K562 (cell line): ENCODE data around the gene BDKRB2. TPM values are rescaled to one million over a fixed set of nuclear protein-coding genes. Genes with fewer than 3 reads are reported as not detected.

Experiments
- ATAC-seq: fragments of 200-7000 bp; cut with Tn5 transposase; 3 replicates; pipeline ENCODE4 v1.9.1; 2020; ENCODE audit warnings: moderate library complexity
- BruUV-seq: library from RNA; stranded (reverse); fragments of 400-500 nt; replicated peaks from 2 replicates; lab custom pipeline; 2021; lab: Mats Ljungman, UMichigan
- CTCF ChIA-PET: fragments of 300-600 bp; formaldehyde crosslinking; extraction: SDS; loops from one replicate; lab custom pipeline; 2021; ENCODE audit warnings: low intra/inter-chr PET ratio; lab: Yijun Ruan, JAX
- POLR2A ChIA-PET: fragments of 300-600, 350-650 bp; sonication (Branson Sonifier 250); formaldehyde crosslinking; extraction: SDS; loops from one replicate; lab custom pipeline; 2021; ENCODE audit warnings: antibody characterized with exemption, inconsistent platforms; lab: Yijun Ruan, JAX
- DNase-seq, 4 experiments: peaks; one replicate each; pipeline versions ENCODE4 v3.0.0 to v3.0.0-alpha.2; 2011 to 2018; ENCODE audit warnings: low spot score in 3 of 4, mixed read lengths in 3 of 4; ENCODE audit errors: extremely low read depth in 1 of 4
- FAIRE-seq: peaks from 2 replicates; lab custom pipeline; 2011; peaks lifted over from hg19 to GRCh38; lab: Jason Lieb, UNC
- H2AFZ ChIP-seq: 2 replicates; pipeline ENCODE4 v1.6.0; 2011; ENCODE audit warnings: low read depth, low read length, control low read depth, inconsistent platforms
- H3K27ac ChIP-seq: fragments of 200-600 bp; 3 replicates; pipeline ENCODE4 v1.8.0; 2011; ENCODE audit warnings: low read depth, mild to moderate bottlenecking, control low read depth, inconsistent platforms, low read length, moderate library complexity, mixed read lengths; ENCODE audit errors: extremely low read depth
- H3K27me3 ChIP-seq, 2 experiments: fragments of 300-600 bp in 1 of 2; 2 replicates in 1 of 2; 3 replicates in 1 of 2; pipeline versions ENCODE4 v1.6.0 to v1.8.0; 2011; ENCODE audit warnings: inconsistent platforms in 2 of 2, low read length in 2 of 2, mild to moderate bottlenecking in 1 of 2, mixed read lengths in 1 of 2, moderate library complexity in 1 of 2; ENCODE audit not compliant: control insufficient read depth in 2 of 2, insufficient read depth in 2 of 2
- H3K36me3 ChIP-seq: fragments of 300-600 bp; 3 replicates; pipeline ENCODE4 v1.8.0; 2011; ENCODE audit warnings: mild to moderate bottlenecking, low read length, inconsistent platforms; ENCODE audit not compliant: control insufficient read depth, insufficient read depth
- H3K4me1 ChIP-seq, 2 experiments: fragments of 200-600 bp in 1 of 2; replicated peaks in 1 of 2; 2 replicates in 1 of 2; 3 replicates in 1 of 2; pipeline versions ENCODE4 v1.5.1 to v1.8.0; 2011; ENCODE audit warnings: inconsistent platforms in 2 of 2, low read length in 2 of 2, mild to moderate bottlenecking in 1 of 2, mixed read lengths in 1 of 2, moderate library complexity in 1 of 2; ENCODE audit not compliant: control insufficient read depth in 2 of 2, insufficient read depth in 2 of 2
- H3K4me2 ChIP-seq: 2 replicates; pipeline ENCODE4 v1.6.1; 2011; ENCODE audit warnings: low read length, control low read depth, inconsistent platforms, mixed read lengths; ENCODE audit not compliant: insufficient read depth
- H3K4me3 ChIP-seq: fragments of 200-600 bp; sonication (generic), shearing (Covaris generic); 2 replicates; pipeline ENCODE4 v1.5.1; 2016; ENCODE audit warnings: control low read depth, inconsistent platforms
- H3K79me2 ChIP-seq: fragments of 200-600 bp; 3 replicates; pipeline ENCODE4 v1.8.0; 2011; ENCODE audit warnings: low read length, inconsistent platforms; ENCODE audit not compliant: control insufficient read depth, insufficient read depth
- H3K9ac ChIP-seq, 2 experiments: 2 replicates each; pipeline versions ENCODE4 v1.6.0 to v1.6.1; 2011; ENCODE audit warnings: low read depth in 2 of 2, low read length in 2 of 2, control low read depth in 1 of 2, inconsistent platforms in 1 of 2, mild to moderate bottlenecking in 1 of 2, mixed read lengths in 1 of 2; ENCODE audit not compliant: insufficient read depth in 1 of 2
- H3K9me1 ChIP-seq: one replicate; pipeline ENCODE4 v1.6.0; 2011; ENCODE audit warnings: inconsistent platforms, mild to moderate bottlenecking, low read length, moderate library complexity; ENCODE audit not compliant: control insufficient read depth, insufficient read depth
- H3K9me3 ChIP-seq: replicated peaks from 2 replicates; pipeline ENCODE4 v1.5.1; 2011; ENCODE audit warnings: low read depth, low read length, inconsistent platforms; ENCODE audit not compliant: control insufficient read depth, insufficient read depth
- H4K20me1 ChIP-seq: replicated peaks from 2 replicates; pipeline ENCODE4 v1.6.1; 2011; ENCODE audit warnings: low read length, inconsistent platforms, mixed read lengths; ENCODE audit not compliant: control insufficient read depth, insufficient read depth
- BCL6 ChIP-seq: fragments of 250-450 bp; sonication (Bioruptor Pico); IDR thresholded peaks from 2 replicates; pipeline ENCODE4 v1.4.0; 2020
- CHD4 ChIP-seq: fragments of 200-600 bp; sonication (generic); IDR thresholded peaks from 3 replicates; pipeline ENCODE4 v1.6.1; 2012; ENCODE audit warnings: low read depth, mild to moderate bottlenecking, mixed read lengths, low read length, inconsistent platforms; ENCODE audit not compliant: insufficient read depth, insufficient replicate concordance, poor library complexity, severe bottlenecking
- NFIC ChIP-seq: fragments of 450-650 bp; IDR thresholded peaks from 2 replicates; pipeline ENCODE4 v1.6.1; 2017; ENCODE audit warnings: mild to moderate bottlenecking, inconsistent platforms
- RNF2 ChIP-seq: sonication (generic); IDR thresholded peaks from 2 replicates; pipeline ENCODE4 v1.6.1; 2016
- ZNF347 ChIP-seq: fragments of 450-650 bp; formaldehyde crosslinking; IDR thresholded peaks from 2 replicates; pipeline ENCODE4 v1.4.0; 2020; ENCODE audit warnings: low read depth, mild to moderate bottlenecking, moderate library complexity
- WGBS: fragments of 100-300 bp; shearing (Covaris generic); methylation state at CpG from one replicate; pipeline ENCODE4 v1.1.6; 2016; ENCODE audit warnings: low coverage, mixed read lengths; ENCODE audit not compliant: insufficient coverage; ENCODE audit errors: missing lambda C conversion rate; 5-methylcytosine and 5-hydroxymethylcytosine counted together
- in situ Hi-C: fragments of 300-500 bp; cut with MboI; formaldehyde crosslinking; loops from 4 replicates; pipeline ENCODE4 v1.15.0; 2018; ENCODE audit warnings: inconsistent platforms, mixed read lengths
- intact Hi-C: fragments of 100-400 bp; cut with micrococcal nuclease; formaldehyde crosslinking; loops from 2 replicates; pipeline ENCODE4 v1.14.2; 2022
- polyA plus RNA-seq, 8 experiments: library from polyadenylated mRNA; depleted of rRNA in 4 of 8; stranded (reverse) in 5 of 8; unstranded in 3 of 8; fragments of >200 nt; fragmentation: Nextera tagmentation in 2 of 8; fragmentation: Illumina TruSeq in 1 of 8; extraction: Ambion mirVana in 2 of 8; extraction: Trizol in 1 of 8; gene quantifications; 2 replicates each; pipeline versions ENCODE4 v1.2.1 to v1.2.3, GENCODE V29; 2011 to 2014; ENCODE audit warnings: inconsistent platforms in 1 of 8, missing spikeins in 1 of 8
- total RNA-seq, 7 experiments: library from RNA; depleted of rRNA in 6 of 7; stranded (reverse); fragments of >200 nt in 6 of 7; fragmentation: Illumina TruSeq in 2 of 7; extraction: Trizol in 2 of 7; gene quantifications; 2 replicates each; pipeline versions ENCODE4 v1.2.1 to v1.2.3, GENCODE V29; 2011 to 2021; ENCODE audit warnings: low replicate concordance in 1 of 7

BDKRB2 gene
- total and polyA plus RNA-seq, 9 of the 15 experiments (the other 6 are each of a cell fraction or from before 2014, with no cell fraction given), result 0.02 TPM; not detected in 8

- H3K4me2 ChIP-seq, result no peak overlapping the region
- no peak overlapping the region for H3K4me3 ChIP-seq
- FAIRE-seq (no peak), DNase-seq (no peak), ATAC-seq (no peak)
- H3K4me1 ChIP-seq, result no peaks in the 10 kb centered on the region
- H3K9me3 ChIP-seq, result no peaks in the 10 kb centered on the region
- no peaks in the 10 kb centered on the region for H3K9me1 ChIP-seq
- in situ Hi-C loops, result no loop called here
- intact Hi-C loops, result no loop called here
- WGBS, result 3% methylated on average over 8 of the region's 8 CpGs
- POLR2A ChIA-PET, result no interaction called here
- no TSS peak for BruUV-seq
- H3K27me3 ChIP-seq, result peaks cover 0 to 11% of the 10 kb centered on the region in 2 experiments; a peak in 3 of 5 replicates
- no peaks in the 10 kb centered on the region for H4K20me1 ChIP-seq
- no peak for TF ChIP-seq ZNF347 (CRISPR knock-in tag)
- TF ChIP-seq NFIC, result peak; percentile 24; the same call in 1 of the 2 replicates
- H3K27ac ChIP-seq, result no peak overlapping the region
- no peak overlapping the region for H3K9ac ChIP-seq
- H3K36me3 ChIP-seq, result no peaks in the 10 kb centered on the region
- H2AFZ ChIP-seq, result no peak overlapping the region
- H3K79me2 ChIP-seq, result no peaks in the 10 kb centered on the region
- CTCF ChIA-PET, result no interaction called here
Observed at GRCh38 chr14:96217376-96217913, 12.8 kb downstream of the BDKRB2 start.

- intact Hi-C loops (no loop called here), in situ Hi-C loops (no loop called here)
- Histone ChIP-seq H4K20me1 (no peaks in the 10 kb centered on the region), H3K79me2 (no peaks in the 10 kb centered on the region), H3K9me1 (no peaks in the 10 kb centered on the region), H3K27me3 (peaks cover 0 to 7% of the 10 kb centered on the region in 2 experiments; a peak in 2 of 5 replicates), H2AFZ (no peak overlapping the region), H3K4me1 (no peaks in the 10 kb centered on the region), H3K9me3 (no peaks in the 10 kb centered on the region), H3K4me2 (no peak overlapping the region), H3K36me3 (no peaks in the 10 kb centered on the region), H3K9ac (no peak overlapping the region), H3K4me3 (no peak overlapping the region), H3K27ac (no peak overlapping the region)
- 0% methylated on average over 7 of the region's 7 CpGs for WGBS
- FAIRE-seq (no peak), ATAC-seq (no peak), DNase-seq (no peak)
- TF ChIP-seq BCL6 (CRISPR knock-in tag) (no peak), RNF2 (no peak), CHD4 (no peak)
- ChIA-PET POLR2A (no interaction called here), CTCF (no interaction called here)
- no TSS peak for BruUV-seq
Observed at GRCh38 chr14:96221109-96221650, 16.5 kb downstream of the BDKRB2 start.
